ENCODE data around the gene TMCC1.
"Not testable (repeated sequence)": the region's sequence is repeated elsewhere in the genome, so short reads cannot be mapped to it uniquely, and the experiment has no call there.

The TMCC1 gene

GRCh38 chr3:129686941-129687340, 206.6 kb downstream of the TMCC1 start:
- DNase-seq (ENCODE audit: low read depth in 2 of 2), result no peak

GRCh38 chr3:129684270-129684669, 209.2 kb downstream of the TMCC1 start:
- no peak for DNase-seq (ENCODE audit: low read depth in 2 of 2)

GRCh38 chr3:129683201-129683600, 210.3 kb downstream of the TMCC1 start:
- no peak for DNase-seq (ENCODE audit: low read depth in 2 of 2)

- no peak for DNase-seq (ENCODE audit: low read depth in 2 of 2)
These were observed 216.5 kb downstream of the TMCC1 start for GRCh38 chr3:129676985-129677384.

- DNase-seq (ENCODE audit: low read depth in 2 of 2), result not testable (repeated sequence)
These were observed 218.8 kb downstream of the TMCC1 start for GRCh38 chr3:129674798-129675123.

GRCh38 chr3:129673897-129674797, 219.4 kb downstream of the TMCC1 start:
- no peak for DNase-seq (ENCODE audit: low read depth in 2 of 2)

GRCh38 chr3:129673012-129673411, 220.5 kb downstream of the TMCC1 start:
- DNase-seq (ENCODE audit: low read depth in 2 of 2), result no peak

GRCh38 chr3:129672412-129672811, 221.1 kb downstream of the TMCC1 start:
- no peak for DNase-seq (ENCODE audit: low read depth in 2 of 2)

- no peak for DNase-seq (ENCODE audit: low read depth in 2 of 2)
These were observed 228.3 kb downstream of the TMCC1 start for GRCh38 chr3:129665024-129665768.

- DNase-seq (ENCODE audit: low read depth in 2 of 2), result no peak
These were observed 229.4 kb downstream of the TMCC1 start for GRCh38 chr3:129663930-129664646.

- DNase-seq (ENCODE audit: low read depth in 2 of 2), result no peak
These were observed 230.5 kb downstream of the TMCC1 start for GRCh38 chr3:129663045-129663446.

GRCh38 chr3:129662191-129662608, 231.3 kb downstream of the TMCC1 start:
- DNase-seq (ENCODE audit: low read depth in 2 of 2), result no peak

- DNase-seq (ENCODE audit: low read depth in 2 of 2), result no peak
These were observed 231.7 kb downstream of the TMCC1 start for GRCh38 chr3:129661766-129662165.

- no peak for DNase-seq (ENCODE audit: low read depth in 2 of 2)
These were observed 235.2 kb downstream of the TMCC1 start for GRCh38 chr3:129658110-129658843.

GRCh38 chr3:129657261-129658046, 236.1 kb downstream of the TMCC1 start:
- no peak for DNase-seq (ENCODE audit: low read depth in 2 of 2)

- DNase-seq (ENCODE audit: low read depth in 2 of 2), result no peak
These were observed 236.8 kb downstream of the TMCC1 start for GRCh38 chr3:129656659-129657247.

GRCh38 chr3:129655291-129655700, 238.2 kb downstream of the TMCC1 start:
- no peak for DNase-seq (ENCODE audit: low read depth in 2 of 2)

GRCh38 chr3:129654131-129654530, 239.4 kb downstream of the TMCC1 start:
- no peak for DNase-seq (ENCODE audit: low read depth in 2 of 2)

GRCh38 chr3:129653019-129653418, 240.5 kb downstream of the TMCC1 start:
- DNase-seq (ENCODE audit: low read depth in 2 of 2), result no peak

GRCh38 chr3:129651435-129652202, 241.9 kb downstream of the TMCC1 start:
- DNase-seq (ENCODE audit: low read depth in 2 of 2), result no peak
